HL-60 (cell line): ENCODE data around the gene SETBP1.

ENCODE experiments used
- DNase-seq, 2 experiments: peaks; one replicate each; pipeline ENCODE4 v3.0.0-alpha.2; 2010 to 2020; ENCODE audit warnings: low read depth in 1 of 2, low spot score in 1 of 2
- H3K27ac ChIP-seq: fragments of 250-450 bp; sonication (Bioruptor Pico); replicated peaks from 2 replicates; pipeline ENCODE4 v1.5.1; 2020; ENCODE audit warnings: mild to moderate bottlenecking, moderate library complexity
- H3K27me3 ChIP-seq: fragments of 250-450 bp; sonication (Bioruptor Pico); 2 replicates; pipeline ENCODE4 v1.5.1; 2021; ENCODE audit warnings: mild to moderate bottlenecking, moderate library complexity; ENCODE audit not compliant: insufficient read depth, poor library complexity, severe bottlenecking
- H3K4me3 ChIP-seq: replicated peaks from 2 replicates; pipeline ENCODE4 v1.5.1; 2011; ENCODE audit warnings: mild to moderate bottlenecking, control low read depth, low read length; ENCODE audit not compliant: insufficient read depth
- GABPA ChIP-seq: IDR thresholded peaks from 2 replicates; pipeline ENCODE4 v1.6.1; 2012; ENCODE audit warnings: low read depth
- POLR2AphosphoS5 ChIP-seq: IDR thresholded peaks from 2 replicates; pipeline ENCODE4 v1.6.1; 2012; ENCODE audit warnings: low read depth
- SPI1 ChIP-seq: IDR thresholded peaks from 2 replicates; pipeline ENCODE4 v1.6.1; 2012; ENCODE audit warnings: low read depth, mild to moderate bottlenecking, borderline replicate concordance
- TF ChIP-seq, protein P1 (sequence below): IDR thresholded peaks from one replicate; pipeline ENCODE4 v1.5.1; 2011; ENCODE audit warnings: low read length, control low read depth, inconsistent platforms; ENCODE audit not compliant: insufficient read depth
- TF ChIP-seq, protein P2 (sequence below): IDR thresholded peaks from 2 replicates; pipeline ENCODE4 v1.6.1; 2012; ENCODE audit warnings: low read depth; ENCODE audit not compliant: insufficient replicate concordance

Gene SETBP1

GRCh38 chr18:44958455-44958854, 277.8 kb downstream of the SETBP1 start:
- Histone ChIP-seq H3K27me3 (peaks cover 9% of the 10 kb centered on the region), H3K27ac (no peak overlapping the region), H3K4me3 (no peak overlapping the region)
- DNase-seq = no peak
- TF ChIP-seq GABPA (no peak), POLR2AphosphoS5 (no peak), SPI1 (no peak)
- TF ChIP-seq, protein P1, sequence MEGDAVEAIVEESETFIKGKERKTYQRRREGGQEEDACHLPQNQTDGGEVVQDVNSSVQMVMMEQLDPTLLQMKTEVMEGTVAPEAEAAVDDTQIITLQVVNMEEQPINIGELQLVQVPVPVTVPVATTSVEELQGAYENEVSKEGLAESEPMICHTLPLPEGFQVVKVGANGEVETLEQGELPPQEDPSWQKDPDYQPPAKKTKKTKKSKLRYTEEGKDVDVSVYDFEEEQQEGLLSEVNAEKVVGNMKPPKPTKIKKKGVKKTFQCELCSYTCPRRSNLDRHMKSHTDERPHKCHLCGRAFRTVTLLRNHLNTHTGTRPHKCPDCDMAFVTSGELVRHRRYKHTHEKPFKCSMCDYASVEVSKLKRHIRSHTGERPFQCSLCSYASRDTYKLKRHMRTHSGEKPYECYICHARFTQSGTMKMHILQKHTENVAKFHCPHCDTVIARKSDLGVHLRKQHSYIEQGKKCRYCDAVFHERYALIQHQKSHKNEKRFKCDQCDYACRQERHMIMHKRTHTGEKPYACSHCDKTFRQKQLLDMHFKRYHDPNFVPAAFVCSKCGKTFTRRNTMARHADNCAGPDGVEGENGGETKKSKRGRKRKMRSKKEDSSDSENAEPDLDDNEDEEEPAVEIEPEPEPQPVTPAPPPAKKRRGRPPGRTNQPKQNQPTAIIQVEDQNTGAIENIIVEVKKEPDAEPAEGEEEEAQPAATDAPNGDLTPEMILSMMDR = no peak
- TF ChIP-seq, protein P2, sequence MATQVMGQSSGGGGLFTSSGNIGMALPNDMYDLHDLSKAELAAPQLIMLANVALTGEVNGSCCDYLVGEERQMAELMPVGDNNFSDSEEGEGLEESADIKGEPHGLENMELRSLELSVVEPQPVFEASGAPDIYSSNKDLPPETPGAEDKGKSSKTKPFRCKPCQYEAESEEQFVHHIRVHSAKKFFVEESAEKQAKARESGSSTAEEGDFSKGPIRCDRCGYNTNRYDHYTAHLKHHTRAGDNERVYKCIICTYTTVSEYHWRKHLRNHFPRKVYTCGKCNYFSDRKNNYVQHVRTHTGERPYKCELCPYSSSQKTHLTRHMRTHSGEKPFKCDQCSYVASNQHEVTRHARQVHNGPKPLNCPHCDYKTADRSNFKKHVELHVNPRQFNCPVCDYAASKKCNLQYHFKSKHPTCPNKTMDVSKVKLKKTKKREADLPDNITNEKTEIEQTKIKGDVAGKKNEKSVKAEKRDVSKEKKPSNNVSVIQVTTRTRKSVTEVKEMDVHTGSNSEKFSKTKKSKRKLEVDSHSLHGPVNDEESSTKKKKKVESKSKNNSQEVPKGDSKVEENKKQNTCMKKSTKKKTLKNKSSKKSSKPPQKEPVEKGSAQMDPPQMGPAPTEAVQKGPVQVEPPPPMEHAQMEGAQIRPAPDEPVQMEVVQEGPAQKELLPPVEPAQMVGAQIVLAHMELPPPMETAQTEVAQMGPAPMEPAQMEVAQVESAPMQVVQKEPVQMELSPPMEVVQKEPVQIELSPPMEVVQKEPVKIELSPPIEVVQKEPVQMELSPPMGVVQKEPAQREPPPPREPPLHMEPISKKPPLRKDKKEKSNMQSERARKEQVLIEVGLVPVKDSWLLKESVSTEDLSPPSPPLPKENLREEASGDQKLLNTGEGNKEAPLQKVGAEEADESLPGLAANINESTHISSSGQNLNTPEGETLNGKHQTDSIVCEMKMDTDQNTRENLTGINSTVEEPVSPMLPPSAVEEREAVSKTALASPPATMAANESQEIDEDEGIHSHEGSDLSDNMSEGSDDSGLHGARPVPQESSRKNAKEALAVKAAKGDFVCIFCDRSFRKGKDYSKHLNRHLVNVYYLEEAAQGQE = no peak

DNA sequence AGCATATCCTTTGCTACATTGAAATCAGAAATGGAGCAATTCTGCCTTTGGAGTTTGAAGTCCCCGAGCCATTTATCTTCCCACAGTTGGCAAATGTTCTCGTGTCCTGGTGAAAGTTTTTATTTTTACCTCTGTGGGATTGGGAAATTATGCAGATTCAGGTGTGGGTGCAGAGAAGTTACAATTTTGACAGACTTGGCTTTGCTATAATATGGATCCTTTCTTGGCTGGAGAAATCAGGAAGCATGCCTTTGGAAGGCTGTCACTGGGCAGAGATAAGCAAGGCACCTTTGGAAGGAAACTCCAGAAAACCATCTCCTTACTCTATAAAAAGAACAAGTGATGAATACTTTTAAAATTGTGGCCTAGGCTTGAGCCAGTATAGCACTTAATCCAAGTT, 278.3 kb downstream of the SETBP1 start:
- H3K27me3 ChIP-seq = peaks cover 9% of the 10 kb centered on the region
- H3K27ac ChIP-seq = no peak overlapping the region
- no peak for DNase-seq

DNA sequence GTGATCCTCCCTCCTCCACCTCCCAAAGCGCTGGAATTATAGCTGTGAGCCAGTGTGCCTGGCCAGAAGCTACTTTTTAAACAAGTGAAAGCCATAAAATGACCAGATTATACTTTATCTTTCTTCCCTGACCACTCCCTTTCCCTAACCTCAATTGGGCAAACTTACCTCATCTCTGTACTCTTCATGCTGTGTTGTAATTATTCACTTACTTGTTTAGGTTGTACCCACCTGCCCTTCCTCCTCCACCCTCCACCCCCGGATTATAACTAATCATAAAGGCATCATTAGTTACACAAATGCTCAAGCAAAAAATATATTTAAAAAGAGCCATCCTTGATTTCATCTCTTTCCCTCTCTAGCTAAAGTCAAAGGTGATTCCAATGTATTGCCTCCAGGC, 279.9 kb downstream of the SETBP1 start:
- no peak for TF ChIP-seq GABPA
- TF ChIP-seq SPI1 = no peak
- no peak for TF ChIP-seq POLR2AphosphoS5
- TF ChIP-seq, protein P2 = no peak
- TF ChIP-seq, protein P1 = no peak
- Histone ChIP-seq H3K4me3 (no peak overlapping the region), H3K27ac (no peak overlapping the region), H3K27me3 (peaks cover 9% of the 10 kb centered on the region)
- DNase-seq = no peak

More for the DNA sequence above, 278.3 kb downstream of the SETBP1 start:
- H3K4me3 ChIP-seq = no peak overlapping the region
- TF ChIP-seq POLR2AphosphoS5 (no peak), SPI1 (no peak), GABPA (no peak)
- TF ChIP-seq, protein P1 = no peak
- TF ChIP-seq, protein P2 = no peak
